GM19452 (cell line): ENCODE data around the gene PATL2.
"Not testable (repeated sequence)": the region's sequence is repeated elsewhere in the genome, so short reads cannot be mapped to it uniquely, and the experiment has no call there.

Experiments used
- ATAC-seq: cut with Tn5 transposase; IDR thresholded peaks from one replicate; pipeline ENCODE4 v1.9.1; 2021; ENCODE audit not compliant: unreplicated experiment

Gene PATL2

GRCh38 chr15:44692659-44693058 lies 18.5 kb downstream of the PATL2 start:
- ATAC-seq: no peak

- not testable (repeated sequence) for ATAC-seq
These were observed 20.9 kb downstream of the PATL2 start for GRCh38 chr15:44690245-44690644.

- ATAC-seq: not testable (repeated sequence)
These were observed 21.8 kb downstream of the PATL2 start for GRCh38 chr15:44689318-44689717.

- not testable (repeated sequence) for ATAC-seq
These were observed 28.1 kb downstream of the PATL2 start for GRCh38 chr15:44682809-44683682.

- ATAC-seq: no peak
These were observed 28.9 kb downstream of the PATL2 start for GRCh38 chr15:44682211-44682610.

- no peak for ATAC-seq
These were observed 34.4 kb downstream of the PATL2 start for GRCh38 chr15:44676676-44677075.

- no peak for ATAC-seq
These were observed 35.2 kb downstream of the PATL2 start for GRCh38 chr15:44675911-44676310.

GRCh38 chr15:44673639-44674038 lies 37.5 kb downstream of the PATL2 start:
- ATAC-seq: no peak

- no peak for ATAC-seq
These were observed 40.8 kb downstream of the PATL2 start for GRCh38 chr15:44670087-44670950.

- no peak for ATAC-seq
These were observed 42.2 kb downstream of the PATL2 start for GRCh38 chr15:44668921-44669320.

- ATAC-seq: no peak
These were observed 44.1 kb downstream of the PATL2 start for GRCh38 chr15:44667039-44667360.

GRCh38 chr15:44666210-44667038 lies 44.7 kb downstream of the PATL2 start:
- no peak for ATAC-seq

- peak; percentile 72 for ATAC-seq
These were observed 47.5 kb downstream of the PATL2 start, which contains the start of gene SPG11 for GRCh38 chr15:44663410-44664308. TSS of gene SPG11 (minus strand) at chr15:44663662. CDS start at chr15:44663647, 15 bp downstream.

GRCh38 chr15:44662478-44663409 lies 48.4 kb downstream of the PATL2 start:
- ATAC-seq: peak; percentile 45

- ATAC-seq: no peak
These were observed 49.5 kb downstream of the PATL2 start for GRCh38 chr15:44661576-44661975.

- ATAC-seq: no peak
These were observed 52.1 kb downstream of the PATL2 start for GRCh38 chr15:44659056-44659455.

GRCh38 chr15:44657378-44657777 lies 53.7 kb downstream of the PATL2 start:
- ATAC-seq: no peak

GRCh38 chr15:44656913-44657312 lies 54.2 kb downstream of the PATL2 start:
- ATAC-seq: no peak

- no peak for ATAC-seq
These were observed 54.8 kb downstream of the PATL2 start for GRCh38 chr15:44656298-44656697.
